HG03159 (cell line): ENCODE data around the gene SH3BP5L.

ENCODE experiments used
- ATAC-seq: cut with Tn5 transposase; IDR thresholded peaks from one replicate; pipeline ENCODE4 v1.9.1; 2021; ENCODE audit warnings: mild to moderate bottlenecking, moderate library complexity; ENCODE audit not compliant: unreplicated experiment

Gene SH3BP5L

DNA sequence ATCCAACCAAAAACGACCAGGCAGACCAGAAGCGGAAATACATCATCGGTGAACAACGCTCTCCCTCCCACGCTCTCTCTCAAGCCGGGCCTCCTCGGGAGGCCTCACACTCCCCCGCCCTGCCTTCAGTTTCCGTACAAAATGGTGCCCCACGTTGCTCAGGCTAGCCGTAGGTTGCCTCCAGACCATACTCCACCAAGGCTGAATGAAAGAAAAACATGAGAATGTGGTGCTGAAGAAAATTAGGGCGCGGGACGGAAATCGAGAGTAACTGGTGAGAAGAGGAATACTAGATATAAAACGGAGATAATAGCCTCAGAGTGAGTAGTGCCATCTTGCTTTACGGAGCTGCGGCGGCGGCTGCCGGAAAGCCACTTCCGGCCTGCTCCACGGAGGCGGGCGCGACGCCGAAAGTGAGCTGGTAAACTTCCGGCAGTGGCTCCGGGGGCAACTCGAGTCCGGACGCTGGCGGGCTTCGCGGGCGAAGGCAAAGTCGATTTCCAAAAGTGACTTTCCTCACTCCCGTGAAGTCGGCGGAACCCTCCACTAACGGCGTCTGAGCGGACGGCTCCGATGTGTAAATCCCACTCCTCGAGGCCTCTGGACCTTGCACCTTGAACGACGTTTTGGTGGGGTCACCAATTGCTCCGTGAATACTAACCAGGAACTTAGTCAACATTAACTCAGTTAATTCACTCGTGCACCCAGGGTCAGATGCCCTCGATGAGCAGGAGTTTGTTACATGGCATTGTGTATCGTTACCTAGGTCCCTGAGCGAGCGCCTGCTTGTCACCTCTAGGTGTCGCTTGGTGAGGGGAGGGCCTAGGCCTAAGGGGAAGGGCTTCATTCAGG, at the start of gene SH3BP5L:
Gene SH3BP5L (minus strand): TSS at position 7 of the 852 bp plus-strand sequence. CDS start 980 bp downstream, outside the sequence.
- ATAC-seq = peak; percentile 93

DNA sequence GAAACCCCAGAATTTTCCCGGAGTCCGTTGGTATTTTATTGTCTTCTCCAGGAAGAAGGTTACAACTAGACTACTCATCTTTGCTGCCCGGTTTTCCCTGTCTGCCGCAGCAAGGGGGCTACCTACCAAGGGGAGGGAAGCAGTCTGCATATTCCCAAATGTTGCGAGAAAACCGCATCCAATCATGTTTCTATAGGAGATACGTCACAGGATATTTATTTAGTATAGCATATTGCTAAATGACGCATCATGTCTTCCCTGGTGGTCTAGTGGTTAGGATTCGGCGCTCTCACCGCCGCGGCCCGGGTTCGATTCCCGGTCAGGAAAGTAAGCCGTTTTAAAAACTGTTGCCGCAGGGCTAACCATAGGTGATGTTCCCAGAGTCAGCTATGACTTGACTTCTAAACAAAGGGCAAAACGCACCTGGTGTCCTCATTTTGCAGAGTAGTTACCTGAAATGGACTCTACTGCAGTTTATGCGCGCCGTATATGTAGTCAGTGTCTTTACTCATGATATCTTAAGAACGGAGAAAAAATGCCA, 48.3 kb upstream of the SH3BP5L start:
- ATAC-seq = peak; percentile 63

DNA sequence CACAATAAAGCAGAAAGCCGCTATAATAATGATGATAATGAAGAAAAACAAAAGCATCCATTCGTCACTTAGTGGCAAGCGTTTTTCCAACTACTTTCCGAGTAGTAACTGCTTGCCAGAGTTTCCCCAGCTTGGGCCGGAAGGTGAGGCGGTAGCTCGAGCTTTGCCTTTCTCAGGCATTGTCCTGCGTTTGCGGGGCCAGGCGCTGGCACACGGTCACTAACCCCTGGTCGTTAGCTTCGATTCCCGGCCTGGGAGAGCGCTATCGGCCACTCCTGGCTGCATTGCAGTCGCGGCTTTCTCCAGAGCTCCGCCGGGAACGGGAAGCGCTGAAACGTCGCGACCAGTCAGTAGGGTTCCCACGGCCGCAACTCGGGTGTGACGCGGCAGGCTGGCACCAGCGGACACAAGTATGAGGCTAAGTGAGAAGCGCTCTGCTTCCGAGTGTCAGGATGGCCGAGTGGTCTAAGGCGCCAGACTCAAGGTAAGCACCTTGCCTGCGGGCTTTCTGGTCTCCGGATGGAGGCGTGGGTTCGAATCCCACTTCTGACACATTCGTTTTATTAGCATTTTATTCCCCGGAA, 47.8 kb upstream of the SH3BP5L start:
- peak; percentile 76 for ATAC-seq

DNA sequence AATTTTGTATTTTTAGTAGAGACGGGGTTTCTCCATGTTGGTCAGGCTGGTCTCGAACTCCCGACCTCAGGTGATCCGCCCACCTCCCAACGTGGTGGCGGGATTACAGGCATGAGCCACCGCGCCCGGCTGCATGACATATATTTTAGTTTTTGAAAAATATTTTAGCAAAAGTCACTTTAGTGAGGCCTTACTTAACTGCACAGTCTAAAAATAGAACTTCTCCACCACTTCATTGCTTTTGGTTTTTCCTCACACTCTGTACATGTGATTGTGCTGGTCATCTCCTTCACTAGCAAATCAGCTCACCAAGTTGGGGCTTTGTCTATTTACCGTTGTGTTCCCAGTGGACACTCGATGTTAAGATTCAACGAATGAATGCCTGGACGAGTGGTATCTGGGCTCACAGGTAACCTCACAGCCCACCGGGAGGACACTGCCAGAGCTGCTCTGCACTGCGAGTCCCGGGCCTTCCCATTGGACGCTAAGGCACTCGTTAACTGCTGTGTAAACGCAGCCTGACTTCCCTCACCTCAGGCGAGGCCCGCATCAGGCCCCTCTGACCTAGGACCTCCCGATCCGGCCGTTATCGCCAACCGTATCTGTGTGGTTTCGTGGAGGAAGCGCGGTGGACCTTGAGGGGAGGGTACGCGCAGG, 47.2 kb upstream of the SH3BP5L start:
- ATAC-seq = peak; percentile 44

DNA sequence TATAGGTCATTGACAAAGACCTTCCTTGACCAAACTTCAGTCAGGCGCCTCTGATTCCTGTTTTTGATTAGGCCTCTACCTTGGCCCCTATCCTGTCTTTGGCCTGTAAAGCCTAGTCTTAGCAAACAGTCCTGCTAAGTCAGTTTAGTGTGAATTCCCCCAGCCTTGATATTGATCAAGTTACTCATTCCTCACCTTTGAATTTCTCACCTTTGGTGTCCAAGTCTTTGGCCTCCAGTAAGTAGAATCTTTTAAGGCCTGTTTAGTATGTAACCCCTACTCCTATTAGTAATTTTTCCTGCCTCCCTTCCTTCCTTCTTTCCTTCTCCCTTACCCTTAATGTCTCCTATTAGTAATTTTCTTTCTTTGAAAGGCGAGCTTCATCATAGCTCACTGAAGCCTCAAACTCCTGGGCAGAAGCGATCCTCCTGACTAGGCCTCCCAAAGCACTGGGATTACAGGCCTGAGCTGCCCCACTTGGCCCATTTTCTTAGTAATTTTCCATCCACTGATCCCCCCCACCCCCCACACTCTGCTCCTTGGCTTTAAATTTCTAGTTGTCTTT, 46.2 kb upstream of the SH3BP5L start:
- no peak for ATAC-seq

DNA sequence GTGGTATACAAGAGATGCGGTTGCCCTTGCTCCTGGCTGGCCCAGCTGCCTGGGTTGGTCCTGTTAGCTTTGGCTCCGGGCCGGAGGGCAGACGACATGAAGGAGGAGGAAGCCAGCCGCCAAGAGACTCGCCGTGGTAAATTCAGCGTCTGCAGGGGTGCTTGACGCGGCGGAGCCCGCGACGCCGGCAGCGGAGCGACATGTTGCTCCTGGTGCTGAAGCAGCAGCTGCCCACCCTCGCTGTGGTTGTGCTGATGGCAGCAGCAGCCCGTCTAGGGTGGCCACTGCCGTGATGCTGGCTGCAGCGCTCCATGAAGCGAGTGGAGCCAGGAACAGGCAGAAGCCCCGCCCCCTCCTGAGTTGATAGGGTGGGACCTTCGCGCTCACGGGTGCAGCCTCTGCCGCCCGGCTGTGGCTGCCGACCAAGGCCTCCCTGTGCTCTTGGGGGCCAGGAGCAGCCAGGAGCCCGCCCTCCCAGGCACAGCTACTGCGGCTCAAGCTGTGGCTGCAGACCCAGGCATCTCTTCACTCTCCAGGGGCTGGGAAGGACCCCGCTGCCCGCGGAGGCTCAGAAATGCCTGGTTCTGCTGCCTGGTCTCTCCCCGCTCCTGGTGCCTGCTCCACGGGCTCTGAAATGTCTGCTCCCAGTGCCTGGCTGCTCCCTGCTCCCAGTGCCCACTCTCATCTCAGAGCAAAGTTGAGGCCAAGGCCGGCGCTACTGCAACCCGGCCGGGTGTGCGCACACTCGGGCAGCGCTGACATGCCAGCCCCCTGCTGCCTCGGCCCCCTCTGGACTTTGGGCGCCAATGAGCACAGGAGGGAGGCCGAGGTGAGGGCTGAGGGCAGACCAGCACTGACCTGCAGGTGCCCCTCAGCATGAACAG, 37.5 kb upstream of the SH3BP5L start:
- ATAC-seq = peak; percentile 50

DNA sequence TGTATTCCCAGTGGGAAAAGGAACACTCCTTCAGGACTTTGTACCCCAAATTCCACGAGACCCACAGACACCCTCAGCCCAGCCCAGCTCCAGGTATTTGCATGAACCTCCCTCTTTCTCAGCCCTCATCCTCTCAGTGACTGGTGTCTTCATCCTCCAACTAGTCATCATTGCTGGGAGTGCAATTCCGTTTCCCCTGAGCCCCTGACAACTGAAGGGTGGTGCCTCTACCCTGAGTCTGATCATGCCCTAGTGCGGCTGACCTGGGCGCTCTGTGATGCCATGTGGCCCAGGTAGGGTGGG, 36.9 kb upstream of the SH3BP5L start:
- ATAC-seq = peak; percentile 5

DNA sequence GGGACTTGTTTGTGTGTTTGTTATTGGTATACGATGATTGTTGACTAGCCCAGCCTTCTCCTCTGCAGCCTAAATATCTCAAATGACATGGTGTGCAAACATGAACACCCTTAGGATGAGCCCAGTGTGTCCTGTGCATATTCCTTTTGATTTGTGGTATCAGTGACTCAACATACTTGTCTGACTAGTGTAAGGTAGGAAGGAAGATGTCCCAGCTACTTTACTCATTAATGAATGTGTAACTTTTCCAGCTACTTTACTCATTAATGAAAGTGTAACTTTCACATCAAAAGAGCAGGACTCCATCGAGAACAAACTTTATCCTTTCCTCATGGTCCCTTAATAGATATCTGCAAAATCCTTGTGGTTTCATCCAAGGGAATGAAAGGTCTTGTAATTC, 35.9 kb upstream of the SH3BP5L start:
- ATAC-seq = no peak

DNA sequence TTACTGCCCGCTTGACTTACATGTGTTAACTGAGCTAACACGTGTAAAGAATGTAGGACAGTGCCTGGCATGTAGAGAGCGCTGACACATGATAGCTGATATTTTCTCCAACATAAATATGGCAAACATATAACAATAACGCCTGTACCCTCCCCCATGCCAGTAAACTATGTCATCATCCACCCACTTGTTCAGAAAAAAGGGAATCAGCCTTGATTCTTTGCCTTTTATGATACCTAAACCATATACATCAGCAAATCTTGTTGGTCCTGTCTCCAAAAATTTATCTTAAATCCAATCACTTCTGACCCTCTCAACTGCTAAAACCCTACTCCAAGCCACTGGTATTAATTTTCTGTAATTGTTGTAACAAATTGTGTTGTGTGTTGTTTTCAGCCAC, 34.3 kb upstream of the SH3BP5L start:
- ATAC-seq = no peak

DNA sequence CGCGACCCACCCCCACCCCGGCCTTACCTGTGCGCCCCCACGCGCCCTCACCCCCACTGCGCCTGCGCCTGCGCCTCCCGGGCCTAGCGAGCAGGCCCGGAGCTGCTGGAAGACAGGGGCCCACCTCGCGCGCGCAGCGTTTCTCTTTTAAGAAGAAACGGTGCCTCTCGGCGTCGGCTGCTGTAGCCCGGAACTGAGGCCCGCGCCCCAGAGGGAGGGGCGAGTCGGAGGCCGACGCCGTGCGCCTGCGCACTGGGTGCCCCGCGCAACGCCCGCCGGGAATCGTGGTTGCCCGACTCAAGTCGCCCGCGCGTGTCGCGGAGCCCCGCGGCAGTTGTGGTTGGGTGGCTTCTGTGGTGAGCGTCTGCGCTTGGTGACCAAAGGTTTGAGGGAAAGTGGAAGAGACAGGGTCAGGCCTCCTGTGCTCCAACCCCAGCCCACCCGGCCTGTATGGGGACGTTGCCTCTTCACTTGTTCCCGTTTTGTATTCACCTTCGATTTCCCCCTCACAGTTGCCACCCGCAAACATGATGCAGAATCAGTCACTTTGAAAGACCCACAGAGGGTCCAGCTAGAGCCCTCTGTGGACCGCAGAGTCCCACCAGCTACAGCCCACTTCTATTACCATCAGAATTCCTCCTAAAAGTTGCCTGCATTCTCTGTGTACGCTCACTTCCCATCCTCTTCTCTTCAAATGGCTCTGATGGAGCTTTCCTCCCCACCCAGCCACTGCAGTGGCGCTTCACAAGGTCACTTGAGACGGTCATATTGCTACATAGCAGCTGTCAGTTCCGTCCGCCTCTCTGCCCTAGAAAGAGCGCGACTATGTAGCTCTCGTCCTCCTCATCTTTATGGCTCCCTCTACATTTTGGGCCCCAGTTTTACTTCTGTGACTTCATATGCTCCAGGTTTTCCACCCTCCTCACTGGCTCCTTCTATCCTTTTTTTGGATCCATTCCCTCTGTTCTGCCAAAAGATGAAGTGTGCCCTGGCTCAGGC, 33.5 kb upstream of the SH3BP5L start, which contains the start of gene ZNF692:
Gene ZNF692 (minus strand): TSS at position 195 of the 999 bp plus-strand sequence. CDS start 776 bp downstream, outside the sequence.
- peak; percentile 77 for ATAC-seq

DNA sequence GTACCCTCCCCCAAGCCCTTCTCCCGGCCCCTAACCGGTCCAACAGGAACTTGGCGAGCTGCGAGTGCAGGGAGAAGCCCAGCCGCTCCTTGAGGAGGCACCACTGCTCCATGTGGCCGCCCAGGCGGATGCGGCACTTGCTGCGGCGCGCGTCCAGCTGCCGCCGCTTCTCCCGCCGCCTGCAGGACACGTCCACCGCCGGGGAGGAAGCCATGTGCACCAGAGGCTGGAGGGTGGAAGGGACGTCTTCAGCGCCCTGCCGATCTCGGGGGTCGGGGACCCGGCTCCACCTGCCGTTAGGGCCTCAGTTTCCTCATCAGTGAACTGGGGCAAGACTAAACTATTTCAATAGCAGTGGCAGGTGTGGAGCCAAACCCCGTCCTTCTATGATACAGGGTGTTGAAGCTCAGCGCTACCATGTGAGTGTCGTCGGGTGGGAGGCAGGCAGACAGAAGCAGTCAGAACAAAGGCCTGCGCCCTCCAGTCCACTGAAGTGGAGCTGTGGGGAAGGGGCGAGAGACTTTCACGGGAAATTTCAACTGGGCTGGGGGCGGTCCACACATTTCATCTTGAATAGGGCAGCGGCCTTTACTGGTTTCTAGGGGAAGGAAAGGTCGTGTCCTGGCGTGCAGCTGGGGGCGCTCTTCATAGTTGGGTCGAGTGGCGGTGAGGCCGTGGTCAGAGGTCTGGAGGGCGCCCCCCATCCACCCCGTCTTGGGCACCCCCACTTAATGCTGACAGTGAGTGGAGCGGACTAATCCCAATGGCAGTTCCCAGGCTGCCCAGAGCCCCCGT, 32.6 kb upstream of the SH3BP5L start:
- ATAC-seq = peak; percentile 47

DNA sequence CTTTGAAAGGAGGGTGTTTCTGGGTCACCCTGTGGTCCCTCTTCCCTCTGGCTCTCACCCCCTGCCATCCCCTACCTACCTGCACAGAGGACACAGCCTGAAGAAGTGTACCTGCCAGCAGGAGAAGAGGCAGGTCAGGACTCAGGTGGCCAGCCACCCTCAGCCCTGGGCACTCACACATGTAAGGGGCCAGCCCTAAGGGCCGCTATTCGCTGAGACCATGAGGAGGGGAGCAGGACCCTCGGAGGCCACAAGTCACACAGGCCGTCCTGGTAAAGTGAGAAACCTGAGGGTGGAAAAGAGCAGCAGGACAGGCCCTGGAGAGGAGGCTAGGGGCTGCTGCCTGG, 32.0 kb upstream of the SH3BP5L start:
- ATAC-seq = no peak

DNA sequence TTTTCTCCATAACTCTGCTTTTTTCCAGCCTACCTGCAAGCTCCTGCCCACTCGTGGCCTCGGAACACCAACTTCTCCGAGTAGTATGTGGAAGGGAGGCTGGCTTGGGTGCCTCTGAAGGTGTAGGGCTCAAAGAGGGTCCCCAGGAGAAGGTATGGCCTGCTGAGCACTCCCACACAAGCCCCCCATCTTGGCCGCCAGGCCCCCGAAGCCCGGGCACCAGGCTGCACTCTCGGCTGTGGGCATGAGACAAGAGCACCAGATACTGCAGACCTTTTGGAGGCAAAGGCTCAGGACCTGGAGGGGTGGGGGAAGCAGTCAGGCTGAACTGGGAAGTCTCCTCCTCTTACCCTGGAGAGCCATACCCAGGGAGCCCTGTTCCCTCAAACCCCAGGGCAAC, 31.5 kb upstream of the SH3BP5L start:
- no peak for ATAC-seq

DNA sequence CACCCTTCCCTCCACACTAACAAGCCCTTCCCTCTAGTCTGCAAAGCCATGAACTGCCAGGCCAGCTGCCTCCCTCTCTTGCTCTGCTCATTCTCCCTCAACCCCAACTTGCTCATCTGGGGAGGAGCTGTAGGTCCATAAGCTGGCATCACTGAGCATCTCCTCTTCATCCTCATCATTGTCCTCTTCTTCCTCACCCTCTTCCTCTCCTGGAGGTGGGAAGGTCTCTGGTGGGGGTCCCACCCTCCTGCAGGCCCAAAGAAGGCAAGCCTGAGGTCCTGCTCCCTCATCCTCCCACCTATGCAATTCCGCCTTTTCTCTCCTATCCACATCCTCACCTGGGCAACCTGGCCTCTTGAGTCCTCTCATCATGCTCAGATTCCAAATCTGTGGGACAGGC, 30.5 kb upstream of the SH3BP5L start:
- ATAC-seq = no peak

DNA sequence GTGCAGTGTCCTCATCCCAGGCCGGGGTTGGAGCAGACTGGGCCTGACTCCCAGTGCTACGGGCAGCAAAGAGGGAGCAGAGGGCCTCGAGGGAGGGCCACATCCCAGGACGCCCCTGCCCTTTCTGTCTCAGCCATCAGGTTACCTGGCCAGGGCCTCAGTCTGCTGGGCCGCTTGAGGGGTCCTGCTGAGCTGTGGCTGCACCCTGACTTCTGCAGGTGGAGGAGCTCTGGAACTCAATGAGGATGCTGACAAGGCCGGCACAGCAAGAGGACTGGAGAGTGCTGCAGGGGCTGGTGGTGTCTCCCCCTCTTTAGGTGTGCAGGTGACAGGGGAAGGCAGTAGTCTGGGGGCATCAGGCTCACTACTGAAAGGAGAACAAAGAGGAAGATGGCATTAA, 29.9 kb upstream of the SH3BP5L start:
- no peak for ATAC-seq

DNA sequence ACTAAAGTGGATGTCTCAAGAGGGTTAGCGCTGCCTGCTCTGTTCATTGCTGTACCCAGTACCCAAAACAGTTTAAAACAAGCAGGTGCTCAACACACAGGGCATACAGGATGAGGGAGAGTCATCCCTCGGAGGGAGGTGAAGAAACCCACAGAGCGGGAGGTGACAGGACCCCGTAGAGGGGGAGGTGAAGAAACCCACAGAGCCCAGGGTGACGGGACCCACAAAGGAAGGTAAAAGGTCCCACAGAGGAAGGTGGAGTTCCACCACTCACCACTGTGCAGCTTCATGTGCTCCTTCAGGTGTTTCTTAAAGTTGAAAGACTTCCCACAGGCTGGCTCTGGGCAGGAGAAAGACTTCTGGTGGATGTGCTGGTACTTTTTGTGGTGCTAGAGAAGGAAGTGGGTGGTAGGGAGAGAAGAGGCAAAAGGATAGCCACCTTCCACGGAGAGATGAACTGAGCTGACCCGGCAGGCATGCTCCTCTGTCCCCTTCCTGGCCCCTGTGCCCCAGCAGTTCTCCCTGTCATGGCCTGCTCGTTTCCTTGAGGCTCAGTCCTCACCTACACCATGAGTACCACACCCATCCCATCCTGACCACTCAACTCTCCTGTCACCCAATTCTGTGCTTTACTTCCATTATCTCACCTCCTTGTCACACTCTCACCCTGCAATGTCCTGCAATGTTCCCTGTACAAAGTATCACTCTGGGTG, 28.1 kb upstream of the SH3BP5L start:
- no peak for ATAC-seq

DNA sequence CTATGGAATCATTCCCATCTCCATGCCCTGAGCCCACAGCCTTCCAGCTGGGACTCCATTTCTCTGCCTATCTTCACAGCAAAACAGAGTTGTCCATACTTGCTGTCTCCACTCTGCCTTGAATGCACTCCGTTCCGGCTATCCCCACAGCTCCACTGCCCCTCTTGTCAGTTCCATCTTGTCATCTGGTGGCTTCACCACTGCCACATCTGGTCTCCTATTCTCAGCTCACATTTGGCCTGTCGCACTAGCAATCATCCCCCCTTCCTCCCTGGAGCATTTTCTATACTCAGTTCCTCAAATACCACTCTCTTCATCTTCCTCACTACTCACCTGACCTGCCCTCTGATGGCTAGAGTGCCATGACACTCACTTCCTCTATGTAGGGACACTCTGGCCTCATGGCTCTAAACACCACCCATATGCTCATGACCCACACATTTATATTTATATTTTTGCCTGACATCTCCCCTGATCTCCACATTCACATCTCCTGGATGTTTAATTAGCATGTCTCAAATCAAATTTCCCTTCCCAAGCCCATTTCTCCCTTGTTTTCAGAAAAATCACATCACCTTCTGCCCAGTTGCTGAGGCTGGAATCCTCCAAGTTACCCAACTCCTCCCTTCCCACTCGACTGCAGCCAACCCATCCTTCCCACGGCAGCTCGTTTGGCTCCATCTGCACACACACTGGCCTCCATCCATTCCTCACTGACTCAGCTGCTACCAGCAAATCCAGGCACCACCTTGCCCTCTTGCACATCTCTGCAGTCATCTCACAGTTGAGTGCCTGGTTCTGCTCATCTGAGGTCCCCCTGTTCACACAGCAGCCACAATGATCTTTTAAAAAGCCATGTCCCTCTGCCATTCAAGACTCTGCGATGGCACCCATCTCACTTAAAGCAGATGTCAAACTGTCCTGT, 27.0 kb upstream of the SH3BP5L start:
- ATAC-seq = no peak
